ENCODE measurements around the gene PTGR3.

Gene PTGR3

GRCh38 chr18:75214332-75214690 is 5.4 kb upstream of the PTGR3 start:
- no peak for DNase-seq

DNA sequence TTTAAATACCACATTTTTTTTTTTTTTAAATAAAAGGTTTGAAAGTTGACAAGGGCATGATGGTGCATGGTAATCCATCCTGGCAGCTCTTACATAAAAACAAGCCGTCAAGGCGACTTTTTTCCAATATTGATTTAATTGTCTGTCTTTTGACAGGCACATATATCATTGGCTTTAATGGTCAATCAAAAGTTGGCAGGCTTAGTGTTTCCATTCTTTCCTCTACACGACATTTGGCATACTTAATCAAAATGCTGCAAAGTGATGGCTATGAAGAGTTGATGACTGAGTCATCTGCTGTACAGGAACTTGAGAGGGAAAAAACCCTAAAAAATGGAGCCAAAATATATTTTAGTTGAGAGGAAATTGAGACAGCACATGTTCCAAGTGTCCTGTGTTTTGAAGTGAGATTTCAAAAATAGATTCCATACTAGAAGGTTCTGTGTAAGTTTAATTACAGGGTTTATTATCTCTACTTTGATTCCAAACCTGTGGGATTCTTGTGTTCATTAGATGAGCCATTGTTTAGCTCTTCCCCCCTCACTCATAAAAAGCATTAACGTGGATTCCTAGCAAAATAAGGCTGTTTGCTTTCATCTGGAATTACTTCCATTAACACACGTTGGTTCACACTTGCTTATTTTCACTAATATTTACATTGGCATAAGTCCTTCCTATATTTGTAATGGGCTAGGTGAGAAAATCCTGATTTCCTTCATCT is 4.8 kb upstream of the PTGR3 start:
- DNase-seq, result no peak

- DNase-seq, result no peak
Measured at GRCh38 chr18:75212751-75213090, 3.8 kb upstream of the PTGR3 start.

GRCh38 chr18:75211953-75212750 is 3.2 kb upstream of the PTGR3 start:
- no peak for DNase-seq

DNA sequence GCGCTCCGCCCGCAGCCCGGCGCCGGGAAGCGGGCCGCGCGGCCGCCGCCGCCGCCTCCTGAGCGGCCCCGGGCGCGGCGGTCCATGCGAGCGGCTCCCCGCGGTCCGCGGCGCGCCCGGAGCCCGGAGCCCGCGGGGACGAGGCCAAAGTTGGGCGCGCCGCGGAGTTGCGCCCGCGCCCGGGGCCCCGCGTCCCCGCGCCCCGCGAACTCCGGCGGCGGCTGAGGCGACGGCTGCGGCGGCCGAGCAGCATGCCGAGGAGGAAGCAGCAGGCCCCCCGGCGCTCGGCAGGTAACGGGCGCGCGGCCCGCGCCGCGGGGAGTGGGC is 2.6 kb upstream of the PTGR3 start:
- no peak for DNase-seq

DNA sequence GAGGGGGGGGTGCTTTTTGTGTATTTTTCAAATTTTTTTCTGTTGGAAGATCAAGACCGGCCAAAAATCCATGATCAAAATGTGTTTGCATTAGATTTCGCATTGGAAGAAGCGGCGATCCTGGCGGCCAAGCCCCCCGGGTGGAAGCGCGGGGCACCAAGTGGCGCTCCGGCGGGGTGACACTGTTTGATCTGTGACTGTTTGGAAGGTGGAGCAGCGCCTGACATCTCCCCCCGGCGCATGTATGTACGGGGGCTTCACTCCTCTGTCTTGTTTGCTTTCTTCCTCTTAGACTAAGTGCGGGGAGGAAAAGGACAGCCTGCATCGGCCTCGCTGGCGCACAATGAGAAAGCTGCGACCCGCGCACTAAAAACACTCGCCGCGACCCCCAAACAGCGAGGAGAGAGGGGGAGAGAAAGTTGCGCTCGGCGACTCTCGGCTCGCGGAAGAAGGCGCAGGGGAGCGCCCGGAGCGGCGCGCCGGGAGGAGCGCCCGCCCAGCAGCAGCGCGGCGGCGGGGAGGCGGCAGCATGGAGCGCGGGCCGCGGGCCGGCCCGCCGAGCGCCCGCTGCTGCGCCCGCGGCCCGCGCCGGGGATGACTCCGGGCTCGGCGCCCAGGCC is 2.2 kb upstream of the PTGR3 start:
- DNase-seq, result no peak

DNA sequence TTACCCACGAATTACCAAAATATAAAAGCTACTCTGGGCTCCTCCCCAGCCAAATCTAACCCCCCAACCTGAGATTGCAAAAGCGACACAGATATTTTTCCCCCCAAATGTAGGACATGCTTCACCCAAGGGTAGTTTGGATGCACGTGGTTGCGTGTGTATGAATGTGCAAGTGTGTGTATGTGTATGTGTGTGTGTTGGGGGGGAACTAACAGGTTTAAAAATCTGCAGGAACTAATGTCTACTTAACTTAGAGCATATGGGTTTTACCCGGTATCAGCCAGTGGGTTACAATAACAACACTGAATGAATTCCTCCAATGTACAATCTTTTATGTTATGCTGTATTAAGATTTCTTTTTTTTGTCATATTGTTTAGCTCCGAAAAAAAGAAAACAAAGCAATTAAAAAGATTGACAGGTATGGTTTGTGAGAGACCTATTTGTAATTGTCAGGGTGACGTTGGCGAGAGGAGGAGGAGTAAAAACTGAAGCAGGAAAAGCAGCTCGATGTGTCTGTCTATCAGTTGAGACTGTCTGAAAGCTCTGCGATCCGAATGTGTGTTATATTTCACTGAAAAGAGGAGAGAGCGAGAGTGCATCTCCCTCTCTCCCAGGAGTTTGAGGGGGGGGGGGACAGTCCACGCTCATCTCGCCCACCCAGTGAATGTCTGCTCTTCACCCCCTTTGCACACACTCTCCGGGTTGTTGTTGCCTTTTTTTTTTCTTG is 1.5 kb upstream of the PTGR3 start, which contains the start of gene TSHZ1:
Gene TSHZ1, plus strand, starts transcription at position 524 of the 728 bp plus-strand sequence. CDS start 1,080 bp downstream, outside the sequence.
- peak; percentile 75 for DNase-seq

GRCh38 chr18:75209951-75210258 is 966 bp upstream of the PTGR3 start:
- no peak for DNase-seq

DNA sequence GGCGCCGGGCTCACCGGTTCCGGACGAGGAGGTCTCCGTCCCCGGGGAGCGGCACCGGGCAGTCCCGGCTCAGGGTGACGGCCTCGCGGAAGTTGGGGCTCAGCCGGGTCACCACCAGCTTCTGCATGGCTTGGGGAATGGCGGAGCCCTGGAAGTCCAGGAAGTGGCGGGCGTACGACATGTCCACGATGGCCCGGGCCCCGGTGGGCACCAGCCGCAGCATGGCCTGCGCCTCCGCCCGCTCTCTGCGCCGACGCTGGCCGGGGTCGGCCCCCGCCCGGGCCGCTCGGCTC is 157 bp downstream of the PTGR3 start:
- no peak for DNase-seq

GRCh38 chr18:75208155-75208835 is 644 bp downstream of the PTGR3 start:
- DNase-seq, result no peak

DNA sequence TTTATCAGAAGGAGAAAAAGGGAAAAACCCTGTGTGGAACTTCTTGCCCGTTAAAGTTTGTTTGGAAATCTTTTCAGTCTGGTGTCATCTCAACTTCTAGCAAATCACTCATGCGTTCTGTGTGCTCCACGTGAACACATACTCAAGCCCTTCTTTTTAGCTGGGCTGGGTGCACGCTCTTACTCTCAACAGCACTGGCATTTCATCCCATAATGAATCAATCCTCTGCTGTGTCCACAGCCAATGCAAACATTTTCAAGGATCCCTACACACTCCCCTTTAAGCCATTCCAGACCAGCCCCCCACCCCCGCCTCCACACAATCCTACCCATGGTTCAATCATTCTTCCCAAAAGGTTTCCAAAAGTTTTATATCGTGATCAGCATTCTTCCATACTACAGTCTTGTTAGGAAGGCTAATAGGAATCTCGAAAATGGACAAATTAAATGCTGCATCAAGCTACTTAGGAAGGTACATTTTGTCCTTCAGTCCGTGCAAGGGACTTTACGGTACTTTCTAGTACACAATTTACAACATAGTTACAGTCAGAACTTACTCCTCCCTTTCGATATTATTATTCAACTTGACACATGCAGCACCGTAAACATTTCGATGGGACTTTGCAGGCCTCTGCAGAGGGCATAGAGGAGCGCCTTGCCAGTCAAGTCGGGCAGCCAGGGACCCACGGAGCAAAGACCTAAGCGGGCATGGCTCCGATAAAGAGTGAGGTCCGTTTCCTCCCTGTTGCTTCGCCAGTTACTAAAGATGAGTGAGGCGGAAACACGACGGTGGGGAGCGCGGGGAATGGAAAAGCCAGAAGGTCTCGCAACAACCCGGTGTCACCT is 1.4 kb downstream of the PTGR3 start:
- no peak for DNase-seq

GRCh38 chr18:75206452-75207309 is 2.3 kb downstream of the PTGR3 start:
- DNase-seq, result no peak

GRCh38 chr18:75205514-75206132 is 3.3 kb downstream of the PTGR3 start:
- DNase-seq, result no peak

DNA sequence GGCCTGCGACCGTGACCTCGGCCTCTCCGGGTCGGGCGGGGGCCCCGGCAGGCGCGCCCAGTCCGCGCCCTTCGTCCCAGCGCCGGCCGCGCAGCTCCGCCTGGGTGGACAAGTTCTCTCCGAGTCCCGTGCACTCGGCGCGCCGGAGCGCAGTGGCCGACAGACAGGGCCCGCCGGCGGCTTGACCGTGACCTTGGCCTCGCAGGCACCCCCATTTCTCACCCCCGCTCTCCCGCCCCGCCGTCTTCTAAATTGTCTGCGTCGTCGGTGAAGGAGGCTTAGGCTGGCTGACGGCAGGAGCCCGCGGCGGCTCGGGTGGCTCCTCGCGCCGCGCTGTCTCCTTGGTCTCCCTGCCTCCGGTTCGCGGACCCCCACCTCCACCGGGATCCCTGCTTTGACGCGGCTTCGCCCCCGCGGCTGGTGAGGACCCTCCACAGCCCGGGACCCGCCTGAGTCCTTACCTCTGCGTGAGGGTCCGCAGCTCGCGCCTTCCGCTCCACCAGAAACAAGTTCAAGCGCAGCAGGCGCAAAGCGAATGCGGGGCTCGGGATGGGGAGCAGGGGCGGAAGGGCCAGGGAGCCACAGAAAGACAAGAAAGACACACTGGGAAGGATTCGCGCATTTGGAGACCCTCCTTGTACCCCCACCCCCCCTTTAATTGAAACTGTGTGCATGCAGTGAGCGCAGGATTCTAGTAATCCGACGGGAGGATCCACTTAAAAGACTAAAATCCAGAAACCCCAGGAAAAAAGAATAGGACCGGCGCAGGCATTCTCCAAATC is 4.0 kb downstream of the PTGR3 start:
- no peak for DNase-seq

- DNase-seq, result no peak
Measured at GRCh38 chr18:75204269-75204731, 4.6 kb downstream of the PTGR3 start.

DNA sequence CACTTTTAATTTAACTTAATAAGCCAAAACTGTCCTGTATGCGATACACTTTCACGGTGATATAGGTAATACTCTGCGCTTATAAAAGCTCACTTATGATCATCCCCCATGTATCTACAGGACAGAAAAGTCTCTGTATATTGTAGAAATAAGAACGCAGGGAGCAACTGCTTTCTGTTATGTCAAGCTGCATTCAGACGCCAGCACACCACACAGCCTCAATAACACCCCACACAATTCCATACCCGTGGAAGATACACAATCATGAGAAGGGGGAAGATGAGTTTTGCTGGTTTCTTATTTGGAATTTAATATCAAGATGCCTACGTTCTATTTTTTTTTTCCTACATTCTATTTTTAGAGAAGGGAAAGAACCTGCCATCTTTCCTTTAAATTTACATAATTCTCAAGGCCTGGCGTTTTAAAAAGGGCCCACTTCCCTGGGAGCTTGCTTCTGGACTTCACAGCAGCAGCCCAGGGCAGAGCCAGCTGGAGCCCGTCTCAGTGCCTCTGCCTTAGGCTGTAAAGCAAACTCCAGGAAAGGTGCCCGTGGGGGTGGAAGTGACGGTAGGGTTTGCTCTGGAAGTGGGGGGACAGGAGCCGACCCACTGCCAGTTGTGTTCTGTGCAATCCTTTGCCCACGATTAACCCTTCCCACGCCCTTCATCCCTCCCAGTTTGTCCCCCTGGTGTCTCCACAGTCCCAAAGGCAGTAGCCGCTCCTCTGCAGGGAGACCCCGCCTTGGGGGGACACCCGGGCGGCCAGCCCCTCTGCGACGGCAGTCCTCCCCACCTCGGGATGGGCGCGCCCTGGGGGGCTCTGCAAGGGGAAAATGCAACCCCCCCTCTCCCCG is 5.3 kb downstream of the PTGR3 start:
- no peak for DNase-seq

GRCh38 chr18:75202696-75203365 is 6.1 kb downstream of the PTGR3 start:
- no peak for DNase-seq

All from amniotic stem cell (primary cell).